Activated naive CD4-positive, alpha-beta T cell treated with anti-CD3 and anti-CD28 coated beads, Interleukin-2, amount 10 ng/mL, durations not matched to agents 7 days and 5 days (primary cell): ENCODE measurements around the gene ULK4.
"Not testable (repeated sequence)": the region's sequence is repeated elsewhere in the genome, so short reads cannot be mapped to it uniquely, and the experiment has no call there.

Experiments used
- CTCF ChIA-PET: fragments of 350-600 bp; sonication (Branson Sonifier 250); formaldehyde crosslinking; loops from one replicate; lab custom pipeline; 2021; ENCODE audit warnings: antibody characterized with exemption; lab: Charles Lee
- DNase-seq: peaks from one replicate; pipeline ENCODE4 v3.0.0-alpha.2; 2020
- H3K27ac Mint-ChIP-seq: one replicate; pipeline ENCODE4 v1.8.0; 2021; ENCODE audit warnings: mild to moderate bottlenecking, moderate library complexity, mixed read lengths
- H3K27me3 Mint-ChIP-seq: one replicate; pipeline ENCODE4 v1.8.0; 2021; ENCODE audit warnings: mild to moderate bottlenecking, mixed read lengths
- H3K36me3 Mint-ChIP-seq: one replicate; pipeline ENCODE4 v1.8.0; 2021; ENCODE audit warnings: mixed read lengths
- H3K4me1 Mint-ChIP-seq: one replicate; pipeline ENCODE4 v1.8.0; 2021; ENCODE audit warnings: mixed read lengths
- H3K4me3 Mint-ChIP-seq: one replicate; pipeline ENCODE4 v1.8.0; 2021; ENCODE audit warnings: mild to moderate bottlenecking, moderate library complexity, mixed read lengths
- H3K9me3 Mint-ChIP-seq: one replicate; pipeline ENCODE4 v1.8.0; 2021; ENCODE audit warnings: mixed read lengths

Gene ULK4

GRCh38 chr3:41833628-41834027 lies 128.3 kb downstream of the ULK4 start:
- CTCF ChIA-PET = no interaction called here
- no peak for DNase-seq
- Mint-ChIP-seq H3K27me3 (no peaks in the 10 kb centered on the region), H3K36me3 (peaks cover 1% of the 10 kb centered on the region), H3K4me3 (no peak overlapping the region), H3K27ac (no peak overlapping the region), H3K9me3 (peaks cover 2% of the 10 kb centered on the region), H3K4me1 (no peaks in the 10 kb centered on the region)

DNA sequence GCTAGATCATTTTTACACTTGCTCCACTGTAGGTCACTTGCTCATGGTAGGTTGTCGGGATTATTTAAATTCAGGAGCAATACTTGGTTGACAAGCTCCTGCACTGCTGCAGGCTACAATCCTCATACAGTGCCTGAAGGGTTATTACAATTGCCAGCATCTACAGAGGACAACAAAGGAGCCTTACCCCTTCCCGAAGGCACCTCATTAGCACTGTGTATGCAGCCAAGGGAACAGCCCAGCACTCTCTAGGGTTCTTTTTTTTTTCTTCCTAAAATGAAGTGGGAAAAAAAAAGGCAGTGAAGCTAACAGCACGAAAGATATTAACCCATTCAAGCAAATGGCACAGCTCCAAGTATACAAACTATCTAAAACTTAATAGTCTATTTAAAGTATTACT lies 142.7 kb downstream of the ULK4 start:
- no peaks in the 10 kb centered on the region for H3K9me3 Mint-ChIP-seq
- H3K4me1 Mint-ChIP-seq = no peaks in the 10 kb centered on the region
- CTCF ChIA-PET = interaction anchor here (0.6 kb wide), 1 partner anchor 280 kb away, joined by 3 read pairs; no protein-coding TSS in a partner anchor
- H3K4me3 Mint-ChIP-seq = no peak overlapping the region
- H3K27me3 Mint-ChIP-seq = no peaks in the 10 kb centered on the region
- no peak for DNase-seq
- no peak overlapping the region for H3K27ac Mint-ChIP-seq
- H3K36me3 Mint-ChIP-seq = peaks cover 3% of the 10 kb centered on the region

GRCh38 chr3:41808618-41809017 lies 153.3 kb downstream of the ULK4 start:
- Mint-ChIP-seq H3K27me3 (no peaks in the 10 kb centered on the region), H3K27ac (no peak overlapping the region), H3K36me3 (no peaks in the 10 kb centered on the region), H3K4me3 (no peak overlapping the region), H3K4me1 (no peaks in the 10 kb centered on the region), H3K9me3 (no peaks in the 10 kb centered on the region)
- no peak for DNase-seq
- CTCF ChIA-PET = no interaction called here

DNA sequence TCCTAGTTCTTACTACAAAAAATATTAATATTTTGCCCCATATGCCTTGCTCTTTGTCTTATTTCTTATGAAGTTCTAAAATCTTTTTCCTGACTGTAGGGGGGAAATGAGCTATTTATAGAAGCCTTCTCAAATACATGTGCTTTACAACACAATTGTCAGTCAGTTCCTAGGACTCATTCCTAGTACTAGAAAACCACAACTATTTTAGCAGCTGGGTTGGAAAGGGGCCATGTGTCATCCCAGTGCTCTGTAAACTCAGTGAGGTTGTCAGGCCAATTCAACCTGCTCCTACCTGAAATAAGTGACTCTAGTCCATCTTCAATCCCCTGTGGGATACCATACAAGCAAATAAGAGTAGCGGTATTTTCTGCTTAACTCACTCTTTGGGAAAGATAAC lies 153.8 kb downstream of the ULK4 start:
- Mint-ChIP-seq H3K36me3 (no peaks in the 10 kb centered on the region), H3K9me3 (no peaks in the 10 kb centered on the region), H3K4me1 (no peaks in the 10 kb centered on the region), H3K4me3 (no peak overlapping the region), H3K27me3 (no peaks in the 10 kb centered on the region), H3K27ac (no peak overlapping the region)
- CTCF ChIA-PET = no interaction called here
- DNase-seq = no peak

DNA sequence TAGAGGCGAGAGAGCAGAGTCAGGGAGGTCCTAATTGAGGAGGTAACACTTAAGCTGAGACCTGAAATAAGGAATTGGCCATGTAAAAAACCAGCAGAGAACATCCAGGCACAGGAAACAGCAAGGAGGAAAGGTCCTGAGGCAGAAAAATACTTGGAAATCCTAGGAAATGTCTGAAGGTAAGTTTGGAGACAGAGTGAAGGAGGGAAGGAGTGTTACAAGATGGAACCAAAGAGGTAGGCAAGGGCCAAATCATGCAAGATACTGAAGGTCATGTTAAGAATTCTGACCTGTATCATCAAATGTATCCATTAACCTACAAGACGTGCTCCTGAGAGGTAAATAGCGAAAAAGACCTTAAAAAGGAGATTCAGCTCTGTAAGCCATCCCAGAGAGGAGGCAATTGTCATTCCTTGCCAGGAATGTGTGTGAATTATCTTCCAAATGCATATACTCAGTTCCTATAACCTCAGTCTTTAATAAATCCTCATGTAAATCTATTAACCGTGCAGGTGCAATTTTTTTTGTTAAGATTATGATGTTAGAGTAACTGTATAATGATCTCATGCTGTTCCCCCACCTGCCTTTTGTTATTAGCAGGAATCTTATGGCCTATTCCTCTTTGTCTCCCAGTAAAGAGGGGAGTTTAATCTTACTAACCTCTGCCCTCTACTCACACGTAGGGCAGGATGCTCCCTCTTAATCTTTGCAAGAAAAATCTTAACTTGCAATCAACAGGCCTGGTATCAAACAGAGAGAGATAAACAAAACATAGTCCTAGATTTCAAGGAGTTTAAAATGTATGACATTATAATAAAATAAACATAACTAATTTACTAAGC lies 166.9 kb downstream of the ULK4 start:
- H3K27ac Mint-ChIP-seq = no peak overlapping the region
- CTCF ChIA-PET = no interaction called here
- H3K36me3 Mint-ChIP-seq = no peaks in the 10 kb centered on the region
- DNase-seq = no peak
- H3K27me3 Mint-ChIP-seq = no peaks in the 10 kb centered on the region
- peaks cover 3% of the 10 kb centered on the region for H3K4me1 Mint-ChIP-seq
- no peaks in the 10 kb centered on the region for H3K9me3 Mint-ChIP-seq
- no peak overlapping the region for H3K4me3 Mint-ChIP-seq

GRCh38 chr3:41792806-41793205 lies 169.1 kb downstream of the ULK4 start:
- no peak overlapping the region for H3K27ac Mint-ChIP-seq
- peaks cover 3% of the 10 kb centered on the region for H3K4me1 Mint-ChIP-seq
- H3K4me3 Mint-ChIP-seq = no peak overlapping the region
- CTCF ChIA-PET = no interaction called here
- H3K36me3 Mint-ChIP-seq = no peaks in the 10 kb centered on the region
- no peaks in the 10 kb centered on the region for H3K27me3 Mint-ChIP-seq
- no peaks in the 10 kb centered on the region for H3K9me3 Mint-ChIP-seq
- DNase-seq = no peak

GRCh38 chr3:41769106-41769505 lies 192.8 kb downstream of the ULK4 start:
- no peaks in the 10 kb centered on the region for H3K27me3 Mint-ChIP-seq
- no peak overlapping the region for H3K27ac Mint-ChIP-seq
- CTCF ChIA-PET = no interaction called here
- H3K9me3 Mint-ChIP-seq = no peaks in the 10 kb centered on the region
- no peaks in the 10 kb centered on the region for H3K4me1 Mint-ChIP-seq
- H3K36me3 Mint-ChIP-seq = no peaks in the 10 kb centered on the region
- H3K4me3 Mint-ChIP-seq = no peak overlapping the region
- no peak for DNase-seq

DNA sequence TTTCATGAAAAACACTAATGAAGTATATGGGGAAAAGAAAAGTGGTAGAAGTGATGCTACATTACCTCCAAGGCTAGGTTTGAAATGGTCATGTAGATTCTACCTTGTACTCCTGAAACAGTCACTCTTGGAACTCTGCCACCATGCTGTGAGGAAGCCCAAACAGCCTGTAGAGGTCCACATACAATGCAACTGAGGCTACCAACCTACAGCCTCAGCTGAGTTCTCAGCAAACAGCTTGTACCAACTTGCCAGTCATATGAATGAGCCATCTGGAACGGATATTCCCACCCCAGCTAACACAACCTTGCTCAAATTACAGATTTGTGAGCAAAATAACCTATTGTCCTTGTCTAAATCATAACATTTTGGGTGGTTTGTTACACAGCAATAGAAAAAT lies 193.5 kb downstream of the ULK4 start:
- DNase-seq = no peak
- Mint-ChIP-seq H3K27me3 (no peaks in the 10 kb centered on the region), H3K27ac (no peak overlapping the region), H3K4me3 (no peak overlapping the region), H3K4me1 (no peaks in the 10 kb centered on the region), H3K36me3 (no peaks in the 10 kb centered on the region), H3K9me3 (no peaks in the 10 kb centered on the region)
- CTCF ChIA-PET = no interaction called here

DNA sequence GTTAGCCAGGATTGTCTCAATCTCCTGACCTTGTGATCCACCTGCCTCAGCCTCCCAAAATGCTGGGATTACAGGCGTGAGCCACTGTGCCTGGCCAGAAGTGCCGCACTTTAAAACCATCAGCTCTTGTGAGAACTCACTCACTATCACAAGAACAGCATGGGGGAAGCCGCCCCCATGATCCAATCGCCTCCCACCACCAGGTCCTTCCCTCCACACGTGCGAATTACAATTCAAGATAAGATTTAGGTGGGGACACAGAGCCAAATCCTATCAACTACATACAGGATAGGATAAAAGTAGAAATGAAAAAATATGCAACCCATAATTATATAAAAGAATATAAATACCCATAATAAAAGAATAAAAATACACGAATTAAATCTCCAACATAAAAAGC lies 199.0 kb downstream of the ULK4 start:
- H3K4me3 Mint-ChIP-seq, H3K9me3 Mint-ChIP-seq, H3K27ac Mint-ChIP-seq, H3K27me3 Mint-ChIP-seq, H3K36me3 Mint-ChIP-seq, DNase-seq, CTCF ChIA-PET, H3K4me1 Mint-ChIP-seq: not testable (repeated sequence)

DNA sequence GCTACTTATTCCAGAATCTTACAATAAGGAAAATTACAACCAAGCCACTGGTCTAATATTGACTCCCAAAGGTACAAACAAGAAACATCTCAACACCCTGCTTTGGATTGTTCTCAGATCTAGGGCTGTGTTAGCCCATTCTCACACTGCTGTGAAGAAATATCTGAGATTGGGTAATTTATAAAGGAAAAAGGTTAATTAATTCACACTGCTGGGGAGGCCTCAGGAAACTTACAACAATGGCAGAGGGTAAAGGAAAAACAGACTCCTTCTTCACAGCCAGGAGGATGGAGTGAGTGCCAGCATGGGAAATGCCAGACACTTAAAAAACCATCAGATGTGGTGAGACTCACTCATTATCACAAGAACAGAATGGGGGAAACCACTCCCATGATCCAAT lies 208.3 kb downstream of the ULK4 start:
- H3K36me3 Mint-ChIP-seq = no peaks in the 10 kb centered on the region
- H3K4me3 Mint-ChIP-seq = no peak overlapping the region
- H3K27ac Mint-ChIP-seq = no peak overlapping the region
- DNase-seq = no peak
- H3K27me3 Mint-ChIP-seq = no peaks in the 10 kb centered on the region
- no peaks in the 10 kb centered on the region for H3K9me3 Mint-ChIP-seq
- peaks cover 14% of the 10 kb centered on the region for H3K4me1 Mint-ChIP-seq
- CTCF ChIA-PET = no interaction called here

DNA sequence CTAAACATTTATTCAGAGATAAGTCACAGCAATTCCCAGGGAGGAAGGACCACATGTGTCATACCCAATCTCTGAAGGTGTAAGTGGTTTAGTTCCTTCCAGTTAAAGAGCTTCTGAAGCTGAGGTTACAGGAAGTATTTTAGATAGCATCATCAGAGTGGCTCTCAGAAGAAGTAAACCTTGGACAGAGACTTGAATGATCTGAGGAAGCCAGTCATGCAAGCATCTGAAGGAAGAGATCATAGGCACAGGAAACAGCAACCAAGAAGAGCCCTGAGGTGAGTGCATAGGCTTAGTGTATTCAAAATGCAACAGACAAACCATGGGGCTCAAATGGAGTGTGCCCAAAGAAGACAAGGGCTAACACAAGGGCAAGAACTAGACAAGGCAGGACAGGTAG lies 210.3 kb downstream of the ULK4 start:
- Mint-ChIP-seq H3K27ac (no peak overlapping the region), H3K36me3 (no peaks in the 10 kb centered on the region)

GRCh38 chr3:41749988-41750387 lies 211.9 kb downstream of the ULK4 start:
- H3K4me1 Mint-ChIP-seq = peaks cover 14% of the 10 kb centered on the region
- CTCF ChIA-PET = no interaction called here
- no peaks in the 10 kb centered on the region for H3K9me3 Mint-ChIP-seq
- H3K27me3 Mint-ChIP-seq = no peaks in the 10 kb centered on the region
- H3K36me3 Mint-ChIP-seq = no peaks in the 10 kb centered on the region
- no peak overlapping the region for H3K27ac Mint-ChIP-seq
- DNase-seq = no peak
- no peak overlapping the region for H3K4me3 Mint-ChIP-seq

More for the DNA sequence above, 210.3 kb downstream of the ULK4 start:
- H3K9me3 Mint-ChIP-seq = no peaks in the 10 kb centered on the region
- H3K4me1 Mint-ChIP-seq = peaks cover 14% of the 10 kb centered on the region
- H3K4me3 Mint-ChIP-seq = no peak overlapping the region
- peak; percentile 29 for DNase-seq
- CTCF ChIA-PET = no interaction called here
- H3K27me3 Mint-ChIP-seq = no peaks in the 10 kb centered on the region

GRCh38 chr3:41746215-41746614 lies 215.7 kb downstream of the ULK4 start:
- CTCF ChIA-PET = interaction anchor here (0.6 kb wide), 1 partner anchor 45 kb away, joined by 3 read pairs; no protein-coding TSS in a partner anchor
- H3K4me3 Mint-ChIP-seq = no peak overlapping the region
- H3K4me1 Mint-ChIP-seq = peaks cover 1% of the 10 kb centered on the region
- no peak overlapping the region for H3K27ac Mint-ChIP-seq
- H3K9me3 Mint-ChIP-seq = no peaks in the 10 kb centered on the region
- H3K27me3 Mint-ChIP-seq = no peaks in the 10 kb centered on the region
- no peaks in the 10 kb centered on the region for H3K36me3 Mint-ChIP-seq
- no peak for DNase-seq

DNA sequence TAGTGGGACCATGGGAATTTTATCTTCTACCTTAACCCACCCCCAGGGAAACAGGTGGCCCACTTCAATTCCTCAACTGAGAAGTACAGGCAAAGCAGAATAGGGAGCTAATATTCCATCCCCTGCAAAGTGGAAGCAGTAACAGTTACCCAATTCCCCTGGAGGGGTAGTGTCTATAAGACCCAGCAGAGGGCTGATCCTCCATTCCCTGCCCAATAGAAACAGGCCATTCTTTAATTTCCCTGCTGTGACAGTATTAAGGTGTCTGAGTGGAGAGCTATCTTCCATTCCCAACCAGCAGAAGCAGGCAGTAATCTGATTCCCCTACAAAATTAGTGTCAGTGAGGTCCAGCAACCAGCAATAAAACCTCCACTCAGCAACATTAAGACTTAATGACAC lies 219.8 kb downstream of the ULK4 start:
- Mint-ChIP-seq H3K4me1 (no peaks in the 10 kb centered on the region), H3K4me3 (no peak overlapping the region)
- CTCF ChIA-PET = no interaction called here

GRCh38 chr3:41740374-41740886 lies 221.5 kb downstream of the ULK4 start:
- H3K36me3 Mint-ChIP-seq = peaks cover 5% of the 10 kb centered on the region
- peaks cover 2% of the 10 kb centered on the region for H3K9me3 Mint-ChIP-seq
- H3K27me3 Mint-ChIP-seq = no peaks in the 10 kb centered on the region
- H3K4me1 Mint-ChIP-seq = no peaks in the 10 kb centered on the region
- H3K27ac Mint-ChIP-seq = no peak overlapping the region
- CTCF ChIA-PET = no interaction called here
- no peak overlapping the region for H3K4me3 Mint-ChIP-seq
- DNase-seq = no peak

More for the DNA sequence above, 219.8 kb downstream of the ULK4 start:
- Mint-ChIP-seq H3K36me3 (peaks cover 5% of the 10 kb centered on the region), H3K27me3 (no peaks in the 10 kb centered on the region), H3K27ac (no peak overlapping the region), H3K9me3 (peaks cover 2% of the 10 kb centered on the region)
- no peak for DNase-seq
